Mesendoderm (in vitro differentiated cells): ENCODE data around the gene METTL16.
"Not testable (repeated sequence)": the region's sequence is repeated elsewhere in the genome, so short reads cannot be mapped to it uniquely, and the experiment has no call there.

Experiments
- DNase-seq: peaks from one replicate; pipeline ENCODE4 v3.0.0; 2013
- H2AK5ac ChIP-seq: 2 replicates; pipeline ENCODE4 v1.6.1; 2013; ENCODE audit warnings: low read length, inconsistent platforms
- H2BK120ac ChIP-seq: 2 replicates; pipeline ENCODE4 v1.6.1; 2013; ENCODE audit warnings: low read depth, mild to moderate bottlenecking, low read length, moderate library complexity, mixed read lengths
- H2BK15ac ChIP-seq: replicated peaks from 2 replicates; pipeline ENCODE4 v1.6.1; 2013; ENCODE audit warnings: low read depth, mild to moderate bottlenecking, moderate library complexity
- H2BK5ac ChIP-seq: 2 replicates; pipeline ENCODE4 v1.6.1; 2013; ENCODE audit warnings: low read length, inconsistent platforms
- H3K18ac ChIP-seq: 2 replicates; pipeline ENCODE4 v1.6.1; 2013; ENCODE audit warnings: mild to moderate bottlenecking, low read length, mixed read lengths
- H3K23ac ChIP-seq: one replicate; pipeline ENCODE4 v1.6.1; 2013; ENCODE audit warnings: low read length
- H3K27ac ChIP-seq: 2 replicates; pipeline ENCODE4 v1.5.1; 2013; ENCODE audit warnings: low read depth, mild to moderate bottlenecking, inconsistent platforms, low read length, moderate library complexity
- H3K27me3 ChIP-seq: 2 replicates; pipeline ENCODE4 v1.6.1; 2013; ENCODE audit warnings: low read length, control low read depth, mild to moderate bottlenecking, inconsistent platforms; ENCODE audit not compliant: insufficient read depth, poor library complexity
- H3K36me3 ChIP-seq: 2 replicates; pipeline ENCODE4 v1.6.1; 2013; ENCODE audit warnings: low read length, inconsistent platforms; ENCODE audit not compliant: control insufficient read depth, insufficient read depth
- H3K4ac ChIP-seq: one replicate; pipeline ENCODE4 v1.6.1; 2013; ENCODE audit warnings: low read depth, mild to moderate bottlenecking, low read length, moderate library complexity
- H3K4me1 ChIP-seq: 2 replicates; pipeline ENCODE4 v1.6.1; 2013; ENCODE audit warnings: low read depth, low read length, inconsistent platforms; ENCODE audit not compliant: control insufficient read depth
- H3K4me2 ChIP-seq: 2 replicates; pipeline ENCODE4 v1.6.1; 2013; ENCODE audit warnings: low read length
- H3K4me3 ChIP-seq: 2 replicates; pipeline ENCODE4 v1.5.1; 2013; ENCODE audit warnings: mild to moderate bottlenecking, low read length
- H3K56ac ChIP-seq: one replicate; pipeline ENCODE4 v1.6.1; 2013; ENCODE audit warnings: low read length
- H3K79me1 ChIP-seq: 2 replicates; pipeline ENCODE4 v1.6.1; 2013; ENCODE audit warnings: low read length, inconsistent platforms
- H3K79me2 ChIP-seq: 2 replicates; pipeline ENCODE4 v1.6.1; 2013; ENCODE audit warnings: mild to moderate bottlenecking, low read length; ENCODE audit not compliant: control insufficient read depth, insufficient read depth
- H3K9ac ChIP-seq: 2 replicates; pipeline ENCODE4 v1.6.1; 2013; ENCODE audit warnings: low read length, inconsistent platforms
- H4K5ac ChIP-seq: one replicate; pipeline ENCODE4 v1.6.1; 2013; ENCODE audit warnings: low read length
- H4K8ac ChIP-seq: one replicate; pipeline ENCODE4 v1.6.1; 2013; ENCODE audit warnings: low read depth, mild to moderate bottlenecking, control low read depth, low read length, moderate library complexity
- WGBS: extraction: QIAGEN DNeasy Blood & Tissue Kit; methylation state at CpG from one replicate; pipeline ENCODE4 v1.1.7; 2013; ENCODE audit warnings: low lambda C conversion rate, missing lambda C conversion rate; ENCODE audit not compliant: insufficient coverage; ENCODE audit errors: extremely low coverage; 5-methylcytosine and 5-hydroxymethylcytosine counted together

Gene METTL16

DNA sequence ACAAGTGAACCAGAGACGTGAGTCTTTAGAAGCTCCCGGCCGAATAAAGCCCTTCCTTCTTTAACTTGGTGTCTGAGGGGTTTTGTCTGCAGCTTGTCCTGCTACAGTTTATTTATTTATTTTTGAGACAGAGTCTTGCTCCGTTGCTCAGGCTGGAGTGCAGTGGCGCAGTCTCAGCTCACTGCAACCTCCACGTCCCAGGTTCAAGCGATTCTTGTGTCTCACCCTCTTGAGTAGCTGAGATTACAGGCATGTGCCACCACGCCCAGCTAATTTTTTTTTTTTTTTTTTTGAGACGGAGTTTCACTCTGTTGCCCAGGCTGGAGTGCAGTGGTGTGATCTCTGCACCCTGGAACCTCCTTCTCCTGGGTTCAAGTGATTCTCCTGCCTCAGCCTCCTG, 36.3 kb upstream of the METTL16 start:
- H3K4ac ChIP-seq, H3K79me2 ChIP-seq, H2BK120ac ChIP-seq, H2AK5ac ChIP-seq, H4K8ac ChIP-seq, H3K56ac ChIP-seq, H3K27ac ChIP-seq, H3K9ac ChIP-seq, H2BK5ac ChIP-seq, H3K18ac ChIP-seq, H3K79me1 ChIP-seq, H3K27me3 ChIP-seq, H3K4me2 ChIP-seq, H3K23ac ChIP-seq, DNase-seq, H2BK15ac ChIP-seq, H3K36me3 ChIP-seq, H3K4me3 ChIP-seq, H3K4me1 ChIP-seq, H4K5ac ChIP-seq: not testable (repeated sequence)
- no CpG with 5 or more reads among the region's 9 CpGs for WGBS

DNA sequence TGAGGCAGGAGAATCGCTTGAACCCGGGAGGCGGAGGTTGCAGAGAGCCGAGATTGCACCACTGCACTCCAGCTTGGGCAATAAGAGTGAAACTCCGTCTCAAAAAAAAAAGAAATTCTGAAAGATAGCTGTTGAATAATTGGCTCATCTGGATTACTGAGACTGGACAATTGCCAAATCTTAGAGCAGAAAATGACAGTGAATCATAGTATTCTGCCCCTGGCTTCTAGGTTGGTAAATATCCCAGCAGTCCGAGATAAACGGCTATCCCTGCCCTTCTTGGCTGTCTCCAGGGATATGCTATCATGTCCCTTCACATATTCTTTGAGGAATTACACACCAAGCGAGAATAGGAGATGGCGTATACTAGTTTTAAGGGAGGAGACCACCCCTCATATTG, 35.5 kb upstream of the METTL16 start:
- H2BK15ac ChIP-seq: no peak overlapping the region
- H4K8ac ChIP-seq: no peak overlapping the region
- DNase-seq: no peak
- no peak overlapping the region for H3K56ac ChIP-seq
- no peak overlapping the region for H3K27ac ChIP-seq
- no peak overlapping the region for H3K4me3 ChIP-seq
- H2BK5ac ChIP-seq: no peak overlapping the region
- no peak overlapping the region for H2BK120ac ChIP-seq
- no peak overlapping the region for H3K4me2 ChIP-seq
- H3K27me3 ChIP-seq: no peaks in the 10 kb centered on the region
- no peak overlapping the region for H3K9ac ChIP-seq
- H3K79me1 ChIP-seq: no peaks in the 10 kb centered on the region
- H3K4me1 ChIP-seq: peaks cover 3% of the 10 kb centered on the region
- H2AK5ac ChIP-seq: no peak overlapping the region
- no peak overlapping the region for H3K18ac ChIP-seq
- H4K5ac ChIP-seq: no peak overlapping the region
- WGBS: no CpG with 5 or more reads among the region's 9 CpGs
- no peaks in the 10 kb centered on the region for H3K79me2 ChIP-seq
- no peak overlapping the region for H3K4ac ChIP-seq
- H3K23ac ChIP-seq: no peak overlapping the region
- no peaks in the 10 kb centered on the region for H3K36me3 ChIP-seq

DNA sequence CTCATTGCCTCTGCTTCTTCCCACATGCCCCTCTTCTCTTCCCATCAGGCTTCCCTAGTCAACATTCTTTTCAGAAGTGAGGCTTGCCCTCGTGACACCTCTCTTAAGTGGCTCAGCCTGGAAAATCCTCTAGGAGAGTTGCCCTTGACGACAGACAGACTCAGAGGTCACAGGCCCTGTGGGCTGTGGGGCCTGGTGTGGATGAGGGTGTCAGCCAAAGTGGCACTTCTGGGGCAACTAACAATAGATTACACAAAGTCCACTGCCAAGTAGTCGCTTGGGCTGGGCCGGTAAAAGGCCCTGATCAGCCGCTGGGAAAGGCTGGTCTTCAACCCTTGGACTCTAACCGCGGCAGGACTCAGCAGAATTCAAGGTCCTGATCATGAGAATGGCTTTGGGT, 33.7 kb upstream of the METTL16 start:
- H3K18ac ChIP-seq: no peak overlapping the region
- DNase-seq: peak; percentile 68

GRCh38 chr17:2542456-2542855, 30.8 kb upstream of the METTL16 start:
- no peak overlapping the region for H2BK15ac ChIP-seq
- no peak overlapping the region for H2AK5ac ChIP-seq
- H3K4ac ChIP-seq: no peak overlapping the region
- no peak overlapping the region for H3K9ac ChIP-seq
- H3K4me1 ChIP-seq: no peaks in the 10 kb centered on the region
- no peaks in the 10 kb centered on the region for H3K79me1 ChIP-seq
- H3K56ac ChIP-seq: no peak overlapping the region
- no peak for DNase-seq
- no peak overlapping the region for H4K8ac ChIP-seq
- no peak overlapping the region for H3K27ac ChIP-seq
- no peak overlapping the region for H2BK120ac ChIP-seq
- no peak overlapping the region for H3K18ac ChIP-seq
- no peaks in the 10 kb centered on the region for H3K27me3 ChIP-seq
- no peak overlapping the region for H3K4me2 ChIP-seq
- no CpG with 5 or more reads among the region's 7 CpGs for WGBS
- no peak overlapping the region for H3K4me3 ChIP-seq
- no peak overlapping the region for H4K5ac ChIP-seq
- no peak overlapping the region for H3K23ac ChIP-seq
- H3K79me2 ChIP-seq: no peaks in the 10 kb centered on the region
- no peaks in the 10 kb centered on the region for H3K36me3 ChIP-seq
- H2BK5ac ChIP-seq: no peak overlapping the region

More for the DNA sequence above, 33.7 kb upstream of the METTL16 start:
- H3K79me2 ChIP-seq: no peaks in the 10 kb centered on the region
- no peak overlapping the region for H4K8ac ChIP-seq
- H3K4me2 ChIP-seq: no peak overlapping the region
- no peak overlapping the region for H3K4me3 ChIP-seq
- H3K9ac ChIP-seq: no peak overlapping the region
- WGBS: no CpG with 5 or more reads among the region's 7 CpGs
- no peak overlapping the region for H2BK15ac ChIP-seq
- H3K79me1 ChIP-seq: no peaks in the 10 kb centered on the region
- no peak overlapping the region for H3K27ac ChIP-seq
- H3K4ac ChIP-seq: no peak overlapping the region
- no peak overlapping the region for H2BK5ac ChIP-seq
- H3K56ac ChIP-seq: no peak overlapping the region
- no peaks in the 10 kb centered on the region for H3K27me3 ChIP-seq
- H2BK120ac ChIP-seq: no peak overlapping the region
- no peaks in the 10 kb centered on the region for H3K4me1 ChIP-seq
- no peak overlapping the region for H2AK5ac ChIP-seq
- H3K36me3 ChIP-seq: no peaks in the 10 kb centered on the region
- H4K5ac ChIP-seq: no peak overlapping the region
- no peak overlapping the region for H3K23ac ChIP-seq

DNA sequence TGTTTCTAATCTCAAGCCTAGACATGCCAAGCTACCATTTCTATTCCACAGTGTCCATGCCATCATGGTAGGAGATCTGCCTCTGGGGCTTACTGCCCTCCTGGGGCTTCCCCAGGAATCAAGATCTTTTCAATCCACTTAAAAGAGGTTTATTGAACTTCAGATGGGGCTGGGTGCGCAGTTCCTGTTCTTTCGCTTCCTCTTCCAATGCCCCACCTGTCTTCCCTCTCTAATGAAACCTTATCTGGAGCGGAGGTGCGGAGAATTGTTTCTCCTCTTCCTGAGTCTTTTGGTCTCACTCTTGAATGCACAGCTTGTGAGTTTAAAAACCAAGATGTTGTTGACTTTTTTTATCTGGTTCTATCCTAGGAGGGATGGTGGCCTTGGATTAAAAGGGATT, 30.4 kb upstream of the METTL16 start:
- H4K5ac ChIP-seq: no peak overlapping the region
- no peaks in the 10 kb centered on the region for H3K79me2 ChIP-seq
- H3K9ac ChIP-seq: no peak overlapping the region
- H3K36me3 ChIP-seq: no peaks in the 10 kb centered on the region
- no peak overlapping the region for H3K4me2 ChIP-seq
- H3K56ac ChIP-seq: no peak overlapping the region
- H3K27me3 ChIP-seq: no peaks in the 10 kb centered on the region
- no peak overlapping the region for H2BK15ac ChIP-seq
- H2AK5ac ChIP-seq: no peak overlapping the region
- H3K4me3 ChIP-seq: no peak overlapping the region
- no peak overlapping the region for H3K27ac ChIP-seq
- H2BK5ac ChIP-seq: no peak overlapping the region
- H4K8ac ChIP-seq: no peak overlapping the region
- H3K23ac ChIP-seq: no peak overlapping the region
- H3K79me1 ChIP-seq: no peaks in the 10 kb centered on the region
- DNase-seq: no peak
- H3K4ac ChIP-seq: no peak overlapping the region
- no peak overlapping the region for H3K18ac ChIP-seq
- WGBS: no CpG with 5 or more reads among the region's 4 CpGs
- H3K4me1 ChIP-seq: no peaks in the 10 kb centered on the region
- no peak overlapping the region for H2BK120ac ChIP-seq

GRCh38 chr17:2537579-2537978, 25.9 kb upstream of the METTL16 start:
- not testable (repeated sequence) for H2BK5ac ChIP-seq, DNase-seq, H3K4me2 ChIP-seq, H3K18ac ChIP-seq, H3K27ac ChIP-seq, H2AK5ac ChIP-seq, H3K79me1 ChIP-seq, H2BK15ac ChIP-seq, H3K27me3 ChIP-seq, H3K23ac ChIP-seq, H3K56ac ChIP-seq, H3K4me1 ChIP-seq, H2BK120ac ChIP-seq, H3K36me3 ChIP-seq, H3K4me3 ChIP-seq, H4K5ac ChIP-seq, H3K4ac ChIP-seq, H4K8ac ChIP-seq, H3K79me2 ChIP-seq, H3K9ac ChIP-seq
- no CpG with 5 or more reads among the region's 5 CpGs for WGBS
